Stimulated activated CD4-positive, alpha-beta T cell treated with anti-CD3 and anti-CD28 coated beads, TNF-alpha, amount 100 ng/mL, for 1 hour (primary cell): Measurements from ENCODE around the gene HACD3.
A peak's percentile ranks its signal among the peaks of the same experiment; 100 is the strongest.

Experiments used
- DNase-seq, 3 donors: peaks; one replicate each; pipeline ENCODE4 v3.0.0-alpha.2; 2020; ENCODE audit warnings: low read depth in 3 of 3, low spot score in 1 of 3

HACD3 gene

DNA sequence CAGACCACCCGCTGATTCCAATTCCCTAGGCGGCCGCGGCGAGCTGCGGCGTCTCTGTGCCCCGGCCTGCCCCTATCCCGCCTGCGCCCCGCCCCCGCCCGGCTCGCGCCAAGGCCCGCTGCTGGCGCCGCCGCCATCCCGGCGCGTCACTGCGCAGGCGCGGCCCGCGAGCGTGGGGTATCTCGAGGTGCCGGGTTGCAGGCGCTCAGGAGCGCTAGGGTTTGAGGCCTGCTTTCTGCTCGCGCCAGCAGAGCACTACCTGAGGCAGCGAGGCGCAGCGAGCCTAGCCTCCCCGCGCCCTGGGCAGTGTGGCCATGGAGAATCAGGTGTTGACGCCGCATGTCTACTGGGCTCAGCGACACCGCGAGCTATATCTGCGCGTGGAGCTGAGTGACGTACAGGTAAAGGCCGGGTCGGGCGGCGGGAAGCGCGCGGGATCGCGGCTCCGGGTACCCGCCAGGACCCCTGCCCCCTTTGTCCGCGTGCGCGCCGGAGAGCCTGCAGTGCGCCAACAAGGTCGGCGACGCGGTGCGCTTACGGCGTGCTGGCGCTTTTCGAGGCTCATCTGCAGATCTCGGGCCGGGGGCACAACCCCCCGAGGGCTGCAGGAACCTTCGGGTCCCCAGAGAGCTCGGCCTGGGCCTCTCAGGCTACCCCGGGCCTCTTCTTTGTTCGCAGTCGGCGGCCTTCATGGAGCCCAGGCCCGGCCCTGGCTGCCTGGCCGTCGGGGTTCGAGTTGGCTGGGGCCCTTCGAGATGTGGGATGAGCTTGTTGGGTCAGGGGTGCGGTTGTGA, at the start of gene HACD3:
TSS of gene HACD3 (plus strand) at position 146 of the 794 bp plus-strand sequence. CDS start at position 315, 169 bp downstream.
- peak; percentile 65 to 93 (median 78) for DNase-seq

- no peak for DNase-seq
These were observed 45.4 kb upstream of the HACD3 start for GRCh38 chr15:65484876-65485275.

GRCh38 chr15:65494076-65494475, 36.2 kb upstream of the HACD3 start:
- no peak for DNase-seq

DNA sequence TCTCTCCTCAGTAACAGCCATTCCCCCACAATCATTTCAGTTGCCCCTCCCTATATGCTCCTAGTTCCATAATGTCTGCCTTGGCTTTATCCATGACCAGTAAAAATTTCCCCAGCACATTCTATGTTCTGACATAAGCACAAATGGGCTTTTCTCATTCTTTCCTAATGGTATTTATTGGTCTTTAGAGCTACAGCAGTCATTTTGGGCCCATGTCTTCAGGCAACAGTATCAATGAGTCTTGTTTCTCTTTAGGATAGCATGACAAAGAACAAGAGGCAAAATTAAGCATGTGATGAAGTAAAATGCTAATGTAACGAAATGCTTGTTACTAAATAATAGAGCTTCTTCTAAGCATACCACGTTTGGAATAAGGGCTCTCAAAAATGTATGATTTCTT, 20.9 kb upstream of the HACD3 start:
- no peak for DNase-seq

GRCh38 chr15:65512189-65512588, 18.1 kb upstream of the HACD3 start:
- no peak for DNase-seq

GRCh38 chr15:65512807-65513416, 17.4 kb upstream of the HACD3 start:
- no peak for DNase-seq

DNA sequence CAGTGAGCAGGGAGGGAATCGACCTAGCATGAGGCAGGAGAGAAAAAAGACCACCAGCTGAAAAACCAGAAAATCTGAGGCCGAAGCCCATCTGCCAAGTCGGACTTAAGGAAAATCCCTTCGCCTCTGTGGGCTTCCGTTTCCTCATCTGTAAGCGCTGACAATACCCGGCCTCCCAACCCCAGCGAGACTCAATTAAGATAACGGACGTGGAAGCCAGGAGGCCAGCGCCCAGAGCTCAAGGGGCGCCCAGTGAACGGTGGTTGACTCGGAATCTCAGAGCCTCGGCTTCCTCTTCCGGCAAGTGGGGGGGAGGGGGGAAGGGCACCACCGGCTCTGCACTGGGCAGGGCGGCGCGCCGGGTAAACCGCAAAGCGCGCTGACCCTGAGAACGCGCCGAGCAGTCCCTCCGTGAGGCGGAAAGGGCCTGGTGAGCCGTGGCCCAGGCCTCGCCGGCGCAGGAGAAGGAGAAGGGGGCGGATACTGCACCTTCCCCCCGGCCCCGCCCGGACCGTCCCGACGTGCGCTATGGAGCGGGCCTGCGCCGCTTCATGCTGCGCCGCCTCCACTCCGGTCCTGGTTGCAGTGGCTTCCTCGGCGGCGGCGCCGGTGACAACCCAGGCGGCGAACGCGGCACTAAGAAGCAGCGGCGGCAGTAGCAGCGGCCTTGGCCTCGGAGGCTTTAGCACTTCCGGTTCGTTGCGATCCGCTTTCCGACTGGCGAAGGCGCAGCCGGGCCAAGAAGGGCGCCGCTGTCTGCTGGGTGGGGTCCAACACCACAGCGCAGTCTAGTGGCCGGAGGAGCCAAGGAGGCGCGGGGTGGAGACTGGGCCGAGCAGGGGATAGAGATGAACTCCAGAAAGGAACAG, 13.0 kb upstream of the HACD3 start, which contains the start of gene DPP8:
TSS of gene DPP8 (minus strand) at position 693 of the 869 bp plus-strand sequence. CDS start 5,136 bp downstream, outside the sequence.
- DNase-seq: peak; percentile 84 to 95 (median 84)

GRCh38 chr15:65517866-65518207, 12.4 kb upstream of the HACD3 start:
- DNase-seq: no peak

- no peak for DNase-seq
These were observed 11.5 kb upstream of the HACD3 start for GRCh38 chr15:65518633-65519285.

DNA sequence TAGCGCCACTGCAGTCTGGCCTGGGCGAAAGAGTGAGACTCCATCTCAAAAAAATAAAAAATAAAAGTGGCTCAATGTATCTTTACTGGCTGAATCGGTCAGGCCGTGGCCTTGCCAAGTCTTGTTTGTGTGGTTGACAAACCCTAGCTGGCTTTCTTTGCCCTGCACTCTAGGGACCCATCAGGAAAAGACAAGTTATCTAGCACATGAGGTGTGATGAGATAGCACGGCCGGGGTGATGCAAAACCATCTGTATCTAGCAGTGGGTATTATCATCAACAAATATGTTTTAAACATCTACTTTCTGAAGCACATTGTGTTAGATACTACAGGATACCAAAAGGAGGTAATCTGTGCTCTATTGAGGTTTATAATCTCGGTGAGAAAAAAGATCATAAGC, 8.9 kb upstream of the HACD3 start:
- DNase-seq: no peak

- no peak for DNase-seq
These were observed 6.0 kb upstream of the HACD3 start for GRCh38 chr15:65524226-65524625.

DNA sequence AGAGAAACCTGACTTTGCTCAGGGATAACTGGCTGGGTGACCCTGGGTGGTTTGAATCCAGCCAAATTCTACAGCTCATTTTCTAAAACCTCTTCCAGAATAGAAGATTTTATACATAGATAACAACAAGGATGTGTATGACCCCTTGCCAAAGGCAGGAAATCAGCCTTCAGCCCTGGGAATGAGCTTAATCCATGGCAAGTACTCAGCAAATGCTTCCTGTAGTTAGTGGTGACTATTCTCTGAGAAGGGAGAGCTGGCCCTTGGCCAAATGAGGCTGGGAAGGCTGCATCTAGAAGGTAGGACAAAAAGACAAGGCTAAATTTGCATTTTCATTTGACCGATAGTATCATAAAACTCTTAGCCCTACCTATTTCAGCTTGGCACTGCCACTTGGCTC, 4.6 kb upstream of the HACD3 start:
- DNase-seq: no peak

- no peak for DNase-seq
These were observed 1.7 kb upstream of the HACD3 start for GRCh38 chr15:65528461-65529060.

GRCh38 chr15:65529762-65530317, 423 bp upstream of the HACD3 start:
- DNase-seq: no peak

DNA sequence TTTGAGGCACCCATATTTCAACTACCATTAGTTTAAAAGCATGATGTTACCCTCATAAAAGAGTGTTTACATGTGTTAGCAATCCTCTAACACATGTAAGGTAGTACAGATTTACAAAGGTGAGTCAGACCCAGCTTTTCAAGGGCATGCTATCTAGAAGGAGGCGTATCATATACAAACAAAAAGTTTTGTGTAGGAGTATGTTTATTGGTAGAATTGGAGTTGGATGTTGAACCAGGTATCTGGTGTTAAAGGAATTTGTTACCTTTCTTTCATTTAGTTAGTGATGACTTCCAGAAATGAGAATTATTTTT, 2.4 kb downstream of the HACD3 start:
- DNase-seq: no peak

GRCh38 chr15:65533057-65533756, 2.9 kb downstream of the HACD3 start:
- no peak for DNase-seq

DNA sequence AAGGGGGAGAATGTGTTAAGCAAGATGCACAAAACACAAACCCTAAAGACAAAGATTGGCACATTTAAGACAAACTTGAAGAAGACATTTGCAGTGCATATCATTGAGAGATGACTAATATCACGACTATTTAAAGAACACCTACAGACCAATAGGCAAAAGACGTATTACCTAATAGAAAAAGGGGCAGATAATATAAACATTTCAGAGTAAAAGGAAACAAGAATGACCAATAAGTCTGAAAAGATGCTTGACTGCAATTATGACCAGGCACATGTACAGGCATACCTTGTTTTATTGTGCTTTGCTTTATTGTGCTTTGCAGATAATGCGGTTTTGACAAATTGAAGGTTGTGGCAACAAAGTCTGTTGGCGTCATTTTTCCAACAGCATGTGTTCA, 4.9 kb downstream of the HACD3 start:
- DNase-seq: no peak

DNA sequence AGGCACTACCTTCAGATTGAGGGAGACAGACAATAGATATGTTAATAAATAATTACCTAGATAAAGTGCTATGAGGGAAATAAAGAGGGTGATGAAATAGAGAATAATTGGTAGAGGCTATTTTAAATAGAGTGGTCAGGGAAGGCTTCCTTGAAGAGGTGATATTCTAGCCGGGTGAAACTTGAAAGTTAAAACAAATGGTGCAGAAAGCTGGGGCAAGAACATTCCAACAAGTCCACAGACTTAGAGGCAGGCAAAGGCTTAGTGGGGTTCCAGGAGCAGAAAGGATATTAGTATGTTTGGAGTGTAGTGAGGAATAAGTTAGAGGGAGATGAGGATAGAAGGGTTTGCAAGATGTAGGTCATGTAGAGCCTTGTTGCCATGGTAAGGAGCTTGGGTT, 10.1 kb downstream of the HACD3 start:
- DNase-seq: no peak

DNA sequence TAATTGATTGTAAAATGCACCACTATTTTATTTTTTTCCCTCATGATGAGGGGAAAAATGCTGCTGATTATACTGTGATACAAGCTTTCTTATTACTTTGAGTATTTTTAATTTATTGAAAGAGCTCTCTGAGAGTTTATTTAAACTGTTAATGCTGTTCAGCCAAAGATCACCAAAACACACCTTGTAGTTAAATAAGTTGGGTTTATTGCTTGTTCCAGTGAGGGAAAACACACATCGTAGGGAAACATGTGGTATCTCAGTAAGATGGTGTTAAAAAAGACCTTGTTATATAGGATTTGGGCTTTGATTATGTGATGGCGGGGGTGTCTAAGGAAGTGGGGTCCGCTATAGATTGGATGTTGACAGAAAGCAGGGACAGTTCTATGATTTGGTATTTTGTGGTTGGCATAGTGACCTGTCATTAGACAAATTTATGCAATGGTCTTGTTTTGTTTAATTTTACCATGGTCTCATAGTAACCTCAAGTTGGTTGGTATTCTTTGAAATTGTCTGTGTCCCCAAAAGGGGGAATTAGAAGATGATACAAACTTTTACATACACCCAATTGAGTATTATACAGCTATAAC, 11.1 kb downstream of the HACD3 start:
- no peak for DNase-seq

- no peak for DNase-seq
These were observed 17.6 kb downstream of the HACD3 start for GRCh38 chr15:65547841-65548240.
